ENCODE results near the gene TMEM63B.

TMEM63B gene

GRCh38 chr6:44185953-44186634 lies 58.7 kb downstream of the TMEM63B start:
- ATAC-seq = no peak
- no peak for TF ChIP-seq CSDC2 (CRISPR knock-in tag; IDR thresholded peaks at IDR 0.05)
- TF ChIP-seq OSR1 (CRISPR knock-in tag; IDR thresholded peaks at IDR 0.05) = no peak

- no peak for ATAC-seq
- no peak for TF ChIP-seq PPARA (CRISPR knock-in tag; IDR thresholded peaks at IDR 0.05; ENCODE audit: borderline replicate concordance)
- no peak for TF ChIP-seq ZNF70 (CRISPR knock-in tag; IDR thresholded peaks at IDR 0.05)
- TF ChIP-seq ZNF8 (CRISPR knock-in tag; IDR thresholded peaks at IDR 0.05) = no peak
- TF ChIP-seq CSRNP3 (CRISPR knock-in tag; IDR thresholded peaks at IDR 0.05) = no peak
- no peak for TF ChIP-seq CSDC2 (CRISPR knock-in tag; IDR thresholded peaks at IDR 0.05)
- TF ChIP-seq CREB5 (CRISPR knock-in tag; IDR thresholded peaks at IDR 0.05; ENCODE audit: low read depth) = no peak
- no peak for TF ChIP-seq ZC3H10 (CRISPR knock-in tag; IDR thresholded peaks at IDR 0.05)
- no peak for TF ChIP-seq SNAI2 (CRISPR knock-in tag; IDR thresholded peaks at IDR 0.05)
- no peak for TF ChIP-seq TCF4 (CRISPR knock-in tag; IDR thresholded peaks at IDR 0.05; ENCODE audit: borderline replicate concordance)
- TF ChIP-seq ARNTL (CRISPR knock-in tag; IDR thresholded peaks at IDR 0.05; ENCODE audit: borderline replicate concordance, low read depth) = no peak
- TF ChIP-seq POU6F1 (CRISPR knock-in tag; IDR thresholded peaks at IDR 0.05; ENCODE audit: borderline replicate concordance, low read depth) = no peak
- TF ChIP-seq ZNF565 (CRISPR knock-in tag; conservative IDR thresholded peaks at IDR 0.05; ENCODE audit: low read depth) = no peak
- no peak for TF ChIP-seq BACH2 (CRISPR knock-in tag; IDR thresholded peaks at IDR 0.05; ENCODE audit: borderline replicate concordance)
- no peak for TF ChIP-seq OSR1 (CRISPR knock-in tag; IDR thresholded peaks at IDR 0.05)
- no peak for TF ChIP-seq PATZ1 (CRISPR knock-in tag; IDR thresholded peaks at IDR 0.05; ENCODE audit: borderline replicate concordance)
Measured at GRCh38 chr6:44186635-44187025, 59.3 kb downstream of the TMEM63B start.

GRCh38 chr6:44188819-44189218 lies 61.5 kb downstream of the TMEM63B start:
- no peak for ATAC-seq
- TF ChIP-seq ZFP30 (CRISPR knock-in tag; IDR thresholded peaks at IDR 0.05) (no peak), CSRNP3 (CRISPR knock-in tag; IDR thresholded peaks at IDR 0.05) (no peak), RARB (CRISPR knock-in tag; IDR thresholded peaks at IDR 0.05) (no peak), ESRRG (CRISPR knock-in tag; IDR thresholded peaks at IDR 0.05) (no peak), CREB5 (CRISPR knock-in tag; IDR thresholded peaks at IDR 0.05; ENCODE audit: low read depth) (no peak), ISL1 (CRISPR knock-in tag; IDR thresholded peaks at IDR 0.05) (no peak), TOX (CRISPR knock-in tag; IDR thresholded peaks at IDR 0.05; ENCODE audit: borderline replicate concordance) (no peak), BACH2 (CRISPR knock-in tag; IDR thresholded peaks at IDR 0.05; ENCODE audit: borderline replicate concordance) (no peak), TCF4 (CRISPR knock-in tag; IDR thresholded peaks at IDR 0.05; ENCODE audit: borderline replicate concordance) (no peak), ZFP3 (CRISPR knock-in tag; IDR thresholded peaks at IDR 0.05) (no peak), POU6F1 (CRISPR knock-in tag; IDR thresholded peaks at IDR 0.05; ENCODE audit: borderline replicate concordance, low read depth) (no peak), OSR1 (CRISPR knock-in tag; IDR thresholded peaks at IDR 0.05) (no peak), ZC3H10 (CRISPR knock-in tag; IDR thresholded peaks at IDR 0.05) (no peak), CSDC2 (CRISPR knock-in tag; IDR thresholded peaks at IDR 0.05) (no peak), ZNF8 (CRISPR knock-in tag; IDR thresholded peaks at IDR 0.05) (no peak), ZNF70 (CRISPR knock-in tag; IDR thresholded peaks at IDR 0.05) (no peak), GLIS3 (CRISPR knock-in tag; IDR thresholded peaks at IDR 0.05) (no peak), ARNTL (CRISPR knock-in tag; IDR thresholded peaks at IDR 0.05; ENCODE audit: borderline replicate concordance, low read depth) (no peak), ZNF565 (CRISPR knock-in tag; conservative IDR thresholded peaks at IDR 0.05; ENCODE audit: low read depth) (no peak), PATZ1 (CRISPR knock-in tag; IDR thresholded peaks at IDR 0.05; ENCODE audit: borderline replicate concordance) (no peak)

Data from SK-N-SH treated with all-trans-retinoic acid at 6 μM for 48 hours (cell line).